GM23248 (cell line): ENCODE results near the gene GKAP1.

ENCODE experiments used
- EZH2 ChIP-seq: fragments of 200-600 bp; sonication (generic); IDR thresholded peaks from 2 replicates; pipeline ENCODE4 v1.6.1; 2018; ENCODE audit warnings: antibody characterized with exemption, mild to moderate bottlenecking; ENCODE audit not compliant: insufficient read depth, poor library complexity, severe bottlenecking
- EZH2phosphoT487 ChIP-seq: fragments of 200-600 bp; sonication (generic); IDR thresholded peaks from 2 replicates; pipeline ENCODE4 v1.6.1; 2018; ENCODE audit warnings: antibody characterized with exemption, moderate library complexity, mild to moderate bottlenecking, low read depth; ENCODE audit not compliant: insufficient read depth

- TF ChIP-seq EZH2 (no peak), EZH2phosphoT487 (no peak)
Observed at GRCh38 chr9:83800236-83801033, 17.1 kb downstream of the GKAP1 start.
